MM.1S (cell line): ENCODE data around the gene SEC63.
"Not testable (repeated sequence)": the region's sequence is repeated elsewhere in the genome, so short reads cannot be mapped to it uniquely, and the experiment has no call there.

Source experiments
- DNase-seq: peaks from one replicate; pipeline ENCODE4 v3.0.0-alpha.2; 2015
- H2AFZ ChIP-seq: fragments of 300-600 bp; sonication (generic); 2 replicates; pipeline ENCODE4 v1.6.0; 2016; ENCODE audit warnings: antibody characterized with exemption, low read length
- H3F3A ChIP-seq: fragments of 300-600 bp; sonication (generic); 2 replicates; pipeline ENCODE4 v1.6.1; 2016; ENCODE audit warnings: mild to moderate bottlenecking, antibody characterized with exemption, low read length, moderate library complexity, mixed read lengths; ENCODE audit not compliant: insufficient read depth
- H3K27ac ChIP-seq: fragments of 300-600 bp; sonication (generic); 2 replicates; pipeline ENCODE4 v1.5.1; 2016; ENCODE audit warnings: mild to moderate bottlenecking, low read length
- H3K27me3 ChIP-seq: fragments of 300-600 bp; sonication (generic); replicated peaks from 2 replicates; pipeline ENCODE4 v1.6.0; 2016; ENCODE audit warnings: low read length; ENCODE audit not compliant: insufficient read depth
- H3K36me3 ChIP-seq: fragments of 300-600 bp; sonication (generic); replicated peaks from 2 replicates; pipeline ENCODE4 v1.6.1; 2016; ENCODE audit warnings: mild to moderate bottlenecking, low read length, mixed read lengths; ENCODE audit not compliant: insufficient read depth
- H3K4me1 ChIP-seq: fragments of 300-600 bp; sonication (generic); 2 replicates; pipeline ENCODE4 v1.6.1; 2016; ENCODE audit warnings: low read length, mixed read lengths
- H3K4me2 ChIP-seq: fragments of 300-600 bp; sonication (generic); 2 replicates; pipeline ENCODE4 v1.6.0; 2016; ENCODE audit warnings: low read depth, low read length
- H3K4me3 ChIP-seq: fragments of 300-600 bp; sonication (generic); 2 replicates; pipeline ENCODE4 v1.5.1; 2016; ENCODE audit warnings: low read length, mixed read lengths
- H3K79me2 ChIP-seq: fragments of 300-600 bp; sonication (generic); 2 replicates; pipeline ENCODE4 v1.6.1; 2016; ENCODE audit warnings: mixed run types, low read length, mixed read lengths
- H3K9ac ChIP-seq: fragments of 300-600 bp; sonication (generic); 2 replicates; pipeline ENCODE4 v1.6.1; 2016; ENCODE audit warnings: low read length, mixed read lengths
- H3K9me2 ChIP-seq: fragments of 300-600 bp; sonication (generic); replicated peaks from 2 replicates; pipeline ENCODE4 v1.6.1; 2016; ENCODE audit warnings: mild to moderate bottlenecking, low read length, mixed read lengths; ENCODE audit not compliant: insufficient read depth
- H3K9me3 ChIP-seq: fragments of 300-600 bp; sonication (generic); replicated peaks from 2 replicates; pipeline ENCODE4 v1.6.1; 2016; ENCODE audit warnings: mild to moderate bottlenecking, low read length, mixed read lengths; ENCODE audit not compliant: insufficient read depth
- H4K20me1 ChIP-seq: fragments of 300-600 bp; sonication (generic); 2 replicates; pipeline ENCODE4 v1.6.1; 2016; ENCODE audit warnings: mild to moderate bottlenecking, low read length, moderate library complexity, mixed read lengths; ENCODE audit not compliant: insufficient read depth
- CTCF ChIP-seq: fragments of 300-600 bp; sonication (generic); IDR thresholded peaks from 2 replicates; pipeline ENCODE4 v1.5.1; 2016; ENCODE audit warnings: antibody characterized with exemption, low read length, mixed read lengths
- EZH2 ChIP-seq: fragments of 300-600 bp; sonication (generic); optimal IDR thresholded peaks from 2 replicates; pipeline ENCODE3; 2017; ENCODE audit warnings: low read depth, mild to moderate bottlenecking, antibody characterized with exemption, low read length, mixed read lengths
- EZH2phosphoT487 ChIP-seq: fragments of 300-600 bp; sonication (generic); IDR thresholded peaks from 2 replicates; pipeline ENCODE4 v1.6.1; 2018; ENCODE audit warnings: antibody characterized with exemption, low read length

The SEC63 gene

GRCh38 chr6:107959392-107959791, 1.4 kb upstream of the SEC63 start:
- peaks cover 5% of the 10 kb centered on the region; the same call in 1 of the 2 replicates for H3F3A ChIP-seq
- TF ChIP-seq CTCF (no peak), EZH2 (no peak), EZH2phosphoT487 (no peak)
- H3K27ac ChIP-seq, result no peak overlapping the region
- no peaks in the 10 kb centered on the region; the same call in 1 of the 2 replicates for H3K36me3 ChIP-seq
- no peaks in the 10 kb centered on the region for H3K9me2 ChIP-seq
- H4K20me1 ChIP-seq, result peaks cover 4% of the 10 kb centered on the region; the same call in 1 of the 2 replicates
- H3K9ac ChIP-seq, result no peak overlapping the region
- DNase-seq, result no peak
- no peaks in the 10 kb centered on the region for H3K9me3 ChIP-seq
- H3K4me2 ChIP-seq, result no peak overlapping the region
- no peaks in the 10 kb centered on the region for H3K27me3 ChIP-seq
- no peak overlapping the region for H3K4me3 ChIP-seq
- H2AFZ ChIP-seq, result no peak overlapping the region
- peaks cover 36% of the 10 kb centered on the region for H3K79me2 ChIP-seq
- 0 out of 2 replicates have a peak, but pooled peaks cover 6% of the 10 kb centered on the region for H3K4me1 ChIP-seq

GRCh38 chr6:107958689-107959362, 818 bp upstream of the SEC63 start:
- H3K4me3 ChIP-seq, result peak overlapping the region; percentile 71
- DNase-seq, result not testable (repeated sequence)

GRCh38 chr6:107957308-107957908, 600 bp downstream of the SEC63 start:
- no peaks in the 10 kb centered on the region; the same call in 1 of the 2 replicates for H3K36me3 ChIP-seq

More at GRCh38 chr6:107958689-107959362, 818 bp upstream of the SEC63 start:
- not testable (repeated sequence) for H3K4me1 ChIP-seq, H3F3A ChIP-seq, H3K27me3 ChIP-seq, H3K9me3 ChIP-seq, H3K36me3 ChIP-seq, H4K20me1 ChIP-seq, H3K27ac ChIP-seq, H3K9me2 ChIP-seq
- Histone ChIP-seq H3K79me2 (peaks cover 38% of the 10 kb centered on the region), H3K9ac (peak overlapping the region; percentile 50; the same call in 1 of the 2 replicates), H2AFZ (peak overlapping the region; percentile 78), H3K4me2 (peak overlapping the region; percentile 68; the same call in 1 of the 2 replicates)

More at GRCh38 chr6:107957308-107957908, 600 bp downstream of the SEC63 start:
- Histone ChIP-seq H3K9me2 (no peaks in the 10 kb centered on the region), H3F3A (peaks cover 5% of the 10 kb centered on the region; the same call in 1 of the 2 replicates), H3K27me3 (no peaks in the 10 kb centered on the region), H3K4me2 (peak overlapping the region; percentile 70), H3K4me3 (peak overlapping the region; percentile 94), H3K27ac (peak overlapping the region; percentile 82), H3K79me2 (peaks cover 49% of the 10 kb centered on the region), H3K4me1 (0 out of 2 replicates have a peak, but pooled peaks cover 6% of the 10 kb centered on the region), H4K20me1 (peaks cover 4% of the 10 kb centered on the region; the same call in 1 of the 2 replicates), H2AFZ (peak overlapping the region; percentile 59), H3K9ac (peak overlapping the region; percentile 91), H3K9me3 (no peaks in the 10 kb centered on the region)
- DNase-seq, result peak; percentile 59
- TF ChIP-seq EZH2phosphoT487, result no peak
- no peak for TF ChIP-seq EZH2
- TF ChIP-seq CTCF, result no peak
